ENCODE measurements around the gene ADARB1.

ADARB1 gene

DNA sequence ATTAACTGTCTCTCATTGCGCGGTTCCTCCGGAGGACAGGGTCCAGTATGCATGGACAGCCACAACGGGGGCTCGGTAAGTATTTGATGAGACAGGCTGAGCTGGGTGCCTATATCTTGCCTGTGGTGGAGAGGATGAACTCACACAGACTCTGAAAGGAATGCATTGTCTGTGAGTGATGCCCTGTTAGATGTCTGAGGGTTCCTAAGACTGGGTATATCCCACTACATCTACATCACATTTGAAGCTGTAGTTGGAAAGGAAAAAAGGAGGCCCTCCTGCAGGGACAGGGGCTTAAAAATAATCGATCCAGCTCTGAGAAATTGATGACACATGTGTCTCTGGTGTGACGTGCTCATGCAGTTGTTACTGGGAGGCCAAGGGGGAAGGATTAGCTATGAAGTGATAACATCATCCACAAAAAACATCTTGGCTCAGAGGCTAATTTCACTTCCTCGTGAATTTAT, 1.9 kb downstream of the ADARB1 start:
- no peak for DNase-seq

DNA sequence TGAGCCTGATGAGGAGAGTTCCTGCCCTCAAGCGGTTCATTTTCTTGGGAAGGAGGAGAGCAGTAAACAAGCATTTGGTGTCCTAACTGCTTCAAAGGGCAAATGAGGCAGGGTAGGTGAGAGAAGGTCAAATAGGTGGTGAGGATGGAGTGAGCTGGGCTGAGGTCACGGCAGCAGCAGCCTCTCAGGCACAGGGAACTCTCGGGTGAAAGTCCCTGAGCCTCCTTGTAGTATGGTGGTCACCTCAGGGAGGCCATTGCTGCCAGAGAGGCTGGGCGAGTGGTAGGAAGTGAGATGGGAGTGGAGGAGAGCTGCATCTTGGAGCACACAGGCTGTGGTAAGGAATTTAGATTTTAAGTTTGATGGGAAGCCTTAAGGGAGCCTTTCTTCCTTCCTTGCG, 4.0 kb downstream of the ADARB1 start:
- DNase-seq: no peak

DNA sequence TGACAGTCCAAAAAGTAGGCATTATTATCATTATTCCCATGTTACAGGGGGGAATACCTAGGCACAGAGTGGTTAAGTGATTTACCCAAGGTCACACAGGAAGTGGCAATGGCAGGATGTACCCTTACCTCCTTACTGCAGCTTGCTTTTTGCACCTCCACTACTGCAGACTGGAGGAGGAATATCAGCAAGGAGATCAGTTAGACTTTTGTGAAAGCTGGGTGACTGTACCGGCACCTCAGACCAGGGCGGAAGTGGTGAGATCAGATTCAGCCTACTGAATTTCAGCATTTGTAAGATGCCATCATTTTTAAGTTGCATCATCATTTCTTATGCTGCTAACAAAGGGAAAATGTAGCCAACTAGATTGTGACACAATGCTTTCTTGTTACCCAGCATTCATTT, 4.5 kb downstream of the ADARB1 start:
- DNase-seq: peak; percentile 44 to 82

DNA sequence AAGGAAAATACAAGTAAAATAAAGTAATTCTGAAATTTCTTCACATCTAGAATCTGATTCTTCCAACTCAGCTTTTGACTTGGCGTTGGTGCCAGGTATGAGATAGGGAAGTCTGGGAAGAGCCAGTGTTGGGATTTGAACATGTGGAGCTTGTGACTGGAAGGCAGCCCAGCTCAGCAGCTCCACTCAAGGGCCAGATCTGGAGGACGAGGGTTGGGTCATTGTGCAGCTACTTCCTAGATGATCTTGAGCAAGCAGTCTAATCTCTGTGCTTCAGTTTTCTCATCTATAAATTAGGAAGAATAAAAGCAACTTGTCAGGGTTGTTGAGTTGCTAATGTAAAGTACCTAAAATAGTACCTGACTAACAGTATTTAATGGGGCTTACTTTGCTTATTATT, 5.0 kb downstream of the ADARB1 start:
- no peak for DNase-seq

DNA sequence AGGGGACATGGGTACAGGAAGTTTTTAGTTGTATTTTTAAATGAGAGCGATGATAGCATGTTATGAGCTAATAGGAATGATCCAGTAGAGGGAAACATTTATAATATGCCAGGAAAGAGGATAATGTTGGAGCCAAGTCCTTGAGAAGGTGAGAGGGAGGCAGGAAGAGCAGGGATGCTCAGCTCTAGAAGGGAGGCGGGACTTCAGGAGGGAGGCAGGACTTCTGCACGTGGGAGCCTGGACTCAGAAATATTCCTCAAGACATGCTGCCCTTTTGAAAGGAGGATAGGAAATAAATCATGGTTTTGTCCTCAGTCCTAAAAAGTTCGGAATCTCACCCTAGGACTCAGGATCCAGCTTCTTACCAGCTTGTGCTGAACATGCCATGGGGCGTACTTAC, 5.9 kb downstream of the ADARB1 start:
- DNase-seq: no peak

DNA sequence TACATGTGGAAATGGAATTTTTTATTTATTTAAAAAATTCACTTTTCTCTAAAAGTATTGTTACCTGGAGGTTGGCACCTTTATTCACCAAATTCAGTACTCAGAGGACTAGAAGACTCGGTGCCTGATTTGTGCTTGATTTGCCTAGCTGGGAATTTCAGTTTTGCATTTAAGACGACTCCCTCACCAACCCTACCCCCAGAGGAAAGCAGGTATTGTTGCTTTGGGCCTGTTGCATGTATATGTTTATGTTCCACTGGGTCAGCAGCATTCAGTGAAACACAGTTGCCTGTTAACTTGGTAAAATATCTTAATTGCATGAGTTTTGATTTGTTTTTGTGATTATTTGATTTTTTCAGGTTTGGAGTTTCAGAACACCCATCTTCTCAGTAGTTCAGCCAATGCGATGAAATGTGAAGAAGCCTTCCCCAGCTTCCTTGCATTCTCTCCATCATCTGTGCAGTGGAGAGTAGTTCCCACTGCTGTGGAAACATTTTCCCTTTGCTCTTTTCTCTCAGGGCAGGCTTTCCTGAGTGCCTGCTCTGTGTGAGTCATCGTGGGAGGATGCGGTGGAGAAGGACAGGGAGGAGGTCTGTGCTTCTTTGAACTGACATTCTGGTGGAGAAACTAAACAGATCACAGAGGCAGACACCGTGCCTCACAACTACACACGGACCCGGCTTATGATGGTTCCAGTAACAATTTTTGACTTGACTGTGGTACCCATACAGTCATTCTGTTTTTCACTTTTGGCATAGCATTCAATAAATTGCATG, 6.4 kb downstream of the ADARB1 start:
- DNase-seq: peak in 1 of 2 experiments; percentile 46

DNA sequence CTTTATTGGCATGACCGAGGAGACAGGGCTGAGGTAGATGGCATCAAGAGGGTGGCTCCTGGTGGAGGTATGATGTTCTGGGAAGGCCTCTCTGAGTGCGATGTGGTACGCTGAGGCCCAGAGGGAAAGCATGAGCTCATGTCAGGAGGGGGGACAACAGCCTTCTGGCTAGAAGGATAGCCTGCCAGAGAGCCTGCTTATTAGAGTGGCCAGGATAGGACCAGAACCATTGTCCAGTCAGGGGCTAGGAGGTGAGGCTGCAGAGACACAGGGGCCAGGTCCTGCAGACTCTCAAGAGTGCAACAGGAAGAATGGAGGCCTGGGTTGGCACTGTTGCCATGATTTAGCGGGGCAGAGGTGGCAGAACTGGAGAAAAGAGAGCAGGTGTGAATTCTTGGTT, 7.3 kb downstream of the ADARB1 start:
- DNase-seq: no peak

DNA sequence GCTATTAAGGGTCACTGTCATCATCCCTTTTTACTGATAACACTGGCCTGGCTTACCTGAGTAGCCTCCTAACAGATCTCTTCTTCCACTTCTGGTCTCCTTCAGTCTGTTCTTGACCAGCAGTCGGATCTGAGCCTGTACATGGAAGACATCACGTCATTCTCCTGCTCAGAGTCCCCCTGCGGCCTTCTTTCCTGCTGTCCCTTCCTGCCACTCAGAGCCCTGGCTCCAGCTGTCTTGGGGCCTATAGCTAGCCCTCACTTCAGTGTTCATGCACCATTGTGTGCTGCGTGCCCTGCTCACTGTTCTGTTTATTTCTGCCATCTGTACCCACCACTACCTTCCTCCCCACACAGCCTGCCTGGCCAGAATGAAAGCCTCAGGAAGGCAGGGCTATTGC, 8.4 kb downstream of the ADARB1 start:
- no peak for DNase-seq

DNA sequence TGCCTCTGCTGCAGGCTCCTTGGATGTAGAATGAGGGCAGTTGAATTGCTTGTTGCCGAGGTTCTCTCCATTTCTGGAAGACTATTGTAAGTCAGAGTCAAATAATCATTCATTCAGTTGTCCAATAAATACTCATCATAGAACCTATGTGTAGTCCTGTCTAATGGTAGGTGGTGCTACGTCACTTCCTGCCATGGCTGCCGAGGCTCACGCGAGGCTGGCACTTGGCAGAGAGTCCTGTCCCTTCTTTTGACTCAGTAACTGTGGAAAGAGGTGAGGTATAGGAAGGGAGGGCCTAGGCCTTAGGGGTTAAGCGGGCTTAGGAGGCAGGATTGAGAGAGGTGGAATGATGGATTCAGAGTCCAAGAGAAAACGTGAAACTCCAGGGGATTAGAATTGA, 9.7 kb downstream of the ADARB1 start:
- DNase-seq: no peak

DNA sequence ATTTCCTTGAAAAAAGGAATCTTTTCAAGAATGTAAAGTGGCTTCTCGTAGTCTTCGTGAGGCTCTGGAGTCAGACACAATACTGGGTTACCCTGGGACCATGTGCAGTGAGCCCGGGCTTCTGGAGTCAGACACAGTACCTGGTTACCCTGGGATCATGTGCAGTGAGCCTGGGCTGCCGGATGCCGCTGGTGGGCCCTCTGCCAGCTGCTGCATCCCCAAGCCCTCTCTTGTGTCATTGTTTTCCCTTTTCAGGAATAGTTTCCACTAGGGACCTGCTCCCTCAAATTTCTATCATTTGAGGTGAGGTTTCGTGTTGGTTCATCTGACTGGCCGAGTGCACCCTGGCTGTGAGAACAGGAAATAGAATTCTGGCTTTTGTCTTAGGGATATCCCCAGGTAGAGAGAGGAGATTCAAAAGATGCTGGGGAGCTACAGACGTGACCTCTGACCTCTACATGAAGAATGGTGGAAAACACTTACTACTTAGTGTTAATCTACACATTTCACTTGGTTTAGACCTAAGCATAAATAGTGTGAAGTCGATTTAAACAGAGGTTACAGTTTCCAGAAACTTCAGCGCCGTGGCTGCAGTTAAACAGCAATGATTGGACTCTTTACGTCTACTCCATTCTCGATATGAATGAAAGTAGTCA, 10.6 kb downstream of the ADARB1 start:
- no peak for DNase-seq

DNA sequence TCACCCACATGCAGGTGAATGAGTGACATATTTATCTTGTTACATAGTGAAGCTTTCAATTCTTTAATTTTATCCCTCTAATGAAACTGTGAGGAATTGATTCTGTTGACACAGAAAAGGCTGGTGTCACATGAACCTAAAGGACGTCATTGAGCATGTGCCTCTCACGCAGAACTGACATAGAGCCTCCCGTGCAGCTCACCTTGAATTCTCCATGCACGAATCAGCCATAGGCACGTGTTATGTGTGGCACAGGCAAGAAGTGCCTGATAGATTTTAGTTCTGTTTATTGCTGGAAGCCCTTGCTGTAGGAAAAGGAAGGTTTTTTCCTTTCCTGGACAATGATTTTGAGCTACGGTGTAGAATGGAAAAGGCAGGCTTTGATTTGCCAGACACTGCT, 11.3 kb downstream of the ADARB1 start:
- no peak for DNase-seq

DNA sequence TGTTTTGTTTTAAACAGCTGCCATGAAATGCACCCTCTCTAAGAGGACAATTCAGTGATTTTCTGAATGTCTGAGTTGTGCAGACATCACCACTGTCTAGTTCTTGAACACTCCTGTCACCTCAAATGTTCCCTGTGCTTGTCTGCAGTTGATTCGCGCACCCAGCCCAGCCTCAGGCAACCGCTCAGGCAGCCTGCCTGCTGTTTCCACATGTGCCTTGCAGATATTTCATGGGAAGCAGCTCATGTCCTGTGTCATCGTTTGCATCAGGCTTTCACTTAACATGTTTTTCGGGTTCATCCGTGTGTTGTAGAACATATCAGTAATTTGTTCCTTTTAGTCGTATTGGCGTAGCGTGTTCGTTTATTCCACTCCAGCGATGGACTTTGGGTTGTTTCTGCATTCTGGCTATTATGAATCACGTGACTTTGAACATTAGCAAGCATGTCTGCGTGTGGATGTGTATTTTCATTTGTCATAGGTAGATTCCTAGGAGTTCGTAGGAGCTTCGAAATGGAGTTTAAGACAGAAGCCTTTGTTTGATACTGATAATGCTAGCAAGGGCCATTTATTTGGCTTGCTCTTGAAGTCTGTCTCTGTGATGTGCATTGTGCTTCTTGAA, 12.1 kb downstream of the ADARB1 start:
- DNase-seq: no peak

DNA sequence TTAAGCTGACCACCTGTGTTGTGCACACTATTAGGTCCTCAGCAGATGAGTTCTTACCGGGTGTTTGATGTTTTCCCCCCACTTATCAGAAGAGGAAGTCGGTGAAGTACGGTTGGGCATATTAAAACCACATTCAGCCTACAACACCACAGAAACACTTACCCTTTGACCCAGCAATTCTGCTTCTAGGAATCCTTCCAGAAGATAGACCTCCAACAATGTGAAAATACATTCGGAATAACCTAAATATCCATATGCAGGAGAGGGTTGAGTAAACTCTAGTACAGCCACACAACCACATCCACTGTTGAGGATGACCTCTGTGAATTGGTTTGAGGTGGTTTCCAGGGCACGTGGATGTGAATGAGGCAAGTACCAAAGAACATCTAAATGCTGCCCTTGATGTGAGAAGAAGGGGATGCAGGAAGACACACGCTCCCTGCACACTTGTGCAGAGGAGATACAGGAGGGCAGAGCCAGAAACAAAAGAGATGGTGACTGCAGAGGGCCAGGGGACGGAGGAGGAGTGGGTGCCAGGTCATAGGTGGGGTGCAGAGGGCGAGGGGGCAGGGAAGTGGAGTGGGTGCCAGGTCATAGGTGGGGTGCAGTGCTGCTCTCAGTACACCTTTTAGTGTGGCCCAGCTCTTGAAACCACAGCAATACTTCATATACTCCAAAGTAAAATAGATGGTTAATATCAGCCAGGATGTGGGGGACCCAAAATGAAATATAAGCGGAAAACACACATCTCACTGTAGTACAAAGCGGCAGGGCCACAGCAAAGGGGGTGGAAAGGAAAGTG, 12.8 kb downstream of the ADARB1 start:
- no peak for DNase-seq

DNA sequence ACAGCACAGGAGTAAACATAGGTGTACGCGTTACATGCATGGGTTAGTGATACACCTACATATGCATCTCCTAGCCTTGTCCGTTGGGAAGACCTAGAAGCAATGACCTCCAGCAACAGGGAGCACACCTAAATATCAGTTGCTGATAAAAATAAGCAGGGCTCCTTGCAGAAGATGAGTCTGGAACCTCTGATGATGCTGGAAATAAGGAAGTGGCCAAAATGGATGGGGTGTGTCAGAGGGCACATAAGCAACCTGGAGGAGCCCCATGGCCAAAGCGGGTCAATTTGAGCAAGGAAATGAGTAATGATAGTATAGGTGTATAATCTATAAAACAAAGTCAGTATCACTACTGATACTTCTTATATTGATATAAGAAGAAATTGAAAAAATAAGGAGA, 13.7 kb downstream of the ADARB1 start:
- DNase-seq: no peak

DNA sequence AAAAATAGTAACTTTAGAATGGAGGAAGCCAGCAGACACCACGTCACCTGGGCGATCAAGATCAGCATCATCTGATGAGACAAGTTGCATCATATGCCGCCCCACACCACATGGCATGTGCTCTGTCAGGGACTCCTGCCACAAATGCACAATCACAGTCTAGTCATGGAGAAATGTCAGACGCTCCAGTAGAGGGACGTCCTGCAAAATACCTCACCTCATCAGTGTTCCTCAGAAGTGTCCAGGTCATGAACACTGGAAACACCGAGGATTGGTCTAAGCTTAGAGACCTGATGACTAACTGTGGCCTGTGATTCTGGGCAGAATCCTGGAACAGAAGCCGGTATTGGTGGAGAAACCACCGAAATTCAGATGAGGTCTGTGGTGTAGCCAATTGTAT, 14.3 kb downstream of the ADARB1 start:
- DNase-seq: no peak

DNA sequence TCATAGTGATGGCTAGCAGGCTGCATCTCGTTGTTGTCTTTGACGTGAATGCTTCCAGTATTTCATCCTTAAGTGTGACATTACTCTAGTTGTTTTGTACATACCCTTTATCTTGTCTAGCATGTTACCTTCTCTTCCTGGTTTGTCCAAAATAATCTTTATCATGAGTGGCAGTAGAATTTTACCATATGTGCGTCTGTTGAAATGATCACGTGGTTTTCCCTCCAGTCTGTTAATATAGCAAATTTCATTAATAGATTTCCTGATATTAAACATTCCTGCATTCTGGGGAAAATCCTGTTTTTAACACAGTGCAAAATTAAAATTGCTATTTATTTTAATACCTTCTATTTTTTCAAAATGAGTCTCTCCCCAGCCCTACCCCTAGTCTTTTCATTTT, 15.6 kb downstream of the ADARB1 start:
- DNase-seq: no peak

DNA sequence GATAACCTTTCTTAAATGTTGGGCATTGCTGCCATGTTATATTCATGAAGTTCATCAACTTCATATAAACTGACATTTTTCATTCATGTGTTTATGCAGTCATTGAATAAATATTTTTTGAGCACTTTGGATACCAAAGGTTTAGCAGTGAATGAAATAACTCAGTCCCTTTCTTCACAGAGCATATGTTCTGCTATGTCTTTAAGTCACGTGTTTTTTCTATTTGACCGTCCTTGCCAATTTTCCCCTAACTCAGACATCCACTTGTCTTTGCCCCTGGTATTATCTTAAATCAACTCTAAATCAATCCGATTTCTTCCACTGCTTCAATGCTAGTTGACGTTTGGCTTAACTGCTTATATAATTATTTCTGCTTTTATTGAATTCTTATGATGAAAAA, 16.6 kb downstream of the ADARB1 start:
- DNase-seq: no peak

DNA sequence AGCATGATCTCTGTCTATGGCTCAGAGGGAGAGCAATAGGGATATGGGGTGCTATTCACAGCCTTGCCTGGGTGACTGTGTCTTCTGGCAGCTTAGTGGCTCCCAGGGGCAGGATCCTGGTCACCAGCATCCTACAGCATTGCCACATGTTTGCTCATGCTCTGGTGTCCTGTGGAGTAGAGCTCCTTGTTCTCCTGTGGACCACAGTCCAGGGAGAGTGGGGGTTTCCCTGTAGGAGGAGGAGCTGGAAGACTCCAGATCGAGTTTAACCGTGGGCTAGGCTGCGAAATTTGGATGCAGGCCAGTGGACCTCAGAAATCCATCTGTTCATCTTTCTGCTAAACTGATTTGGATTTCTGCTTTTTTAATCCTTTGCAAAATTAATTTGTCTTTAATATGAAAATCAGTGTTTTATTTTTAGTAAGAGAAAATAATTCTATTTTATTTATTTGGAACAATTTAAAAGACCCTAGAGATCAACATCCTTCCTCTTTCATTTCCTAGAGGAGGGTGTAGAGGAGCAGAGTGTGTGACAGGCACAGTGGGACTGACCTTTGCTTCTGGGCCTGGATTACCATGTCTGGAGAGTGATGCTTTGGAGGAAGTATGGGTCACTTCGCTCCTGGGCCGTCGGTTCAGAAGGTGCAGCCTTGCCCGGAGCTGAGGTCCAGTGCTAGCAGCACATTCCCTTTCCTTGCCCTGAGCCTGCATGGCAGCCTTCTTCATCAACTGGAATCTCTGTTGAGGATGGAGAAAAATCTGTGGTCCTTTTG, 17.4 kb downstream of the ADARB1 start:
- DNase-seq: no peak

DNA sequence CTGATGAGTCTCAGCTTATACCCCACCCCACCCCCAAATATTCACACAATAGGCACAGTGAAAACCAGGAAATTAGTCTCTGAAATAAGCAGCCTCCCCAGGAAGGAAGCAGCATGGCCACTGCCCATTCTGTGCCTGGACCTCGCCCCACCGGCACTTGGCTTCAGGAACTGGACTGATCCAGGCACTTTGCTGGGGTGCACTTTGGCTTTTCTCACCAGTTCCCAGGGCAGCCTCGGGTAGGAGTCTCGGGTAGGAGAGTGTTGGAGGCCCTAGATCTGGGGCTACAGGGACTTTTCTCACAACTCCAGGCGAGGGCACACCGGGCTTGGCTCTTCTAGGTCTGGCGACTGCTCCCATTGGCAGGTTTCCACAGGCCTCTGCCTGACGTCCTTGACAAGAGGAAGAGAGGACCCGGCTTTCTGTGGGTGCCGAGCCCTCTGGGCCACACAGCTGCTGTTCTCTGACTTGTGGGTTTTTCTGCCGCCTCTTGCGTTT, 18.7 kb downstream of the ADARB1 start:
- no peak for DNase-seq

DNA sequence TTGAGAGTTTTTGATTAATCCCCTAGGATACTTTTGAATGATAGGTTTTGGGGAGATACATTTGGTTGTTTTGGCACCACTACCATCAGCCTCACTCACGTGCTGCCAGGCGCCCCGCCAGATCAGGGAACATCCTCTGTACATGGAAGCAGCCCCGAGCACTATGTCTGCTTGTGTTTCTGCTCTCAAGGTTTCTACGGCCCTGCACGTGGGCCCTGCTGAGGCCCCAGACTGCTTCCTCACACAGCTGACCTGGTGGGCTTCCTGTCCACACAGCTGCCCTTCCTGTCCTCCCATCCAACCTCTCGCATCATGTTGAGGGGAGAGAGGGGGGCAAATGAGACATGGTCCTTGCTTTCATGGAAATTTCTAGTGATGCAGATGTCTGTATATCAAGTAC, 20.0 kb downstream of the ADARB1 start:
- no peak for DNase-seq

DNA sequence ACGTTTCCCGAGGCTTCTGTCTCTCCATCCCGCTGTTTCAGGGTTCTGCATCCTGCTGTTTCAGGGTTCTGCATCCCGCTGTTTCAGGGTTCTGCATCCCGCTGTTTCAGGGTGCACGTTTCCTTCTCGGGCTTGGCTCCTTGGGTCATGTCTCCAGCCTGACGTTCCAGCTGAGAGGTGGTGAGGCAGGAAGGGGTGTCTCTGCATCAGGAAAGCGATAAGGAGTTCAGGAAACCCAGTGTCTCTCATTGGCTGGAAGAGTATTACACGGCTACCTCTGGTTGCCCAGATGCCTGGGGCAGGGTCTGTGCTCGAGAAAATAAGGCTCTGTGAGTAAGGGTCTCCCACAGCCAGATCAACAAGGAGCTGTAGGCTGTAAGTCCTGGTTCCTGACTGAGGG, 21.1 kb downstream of the ADARB1 start:
- no peak for DNase-seq

DNA sequence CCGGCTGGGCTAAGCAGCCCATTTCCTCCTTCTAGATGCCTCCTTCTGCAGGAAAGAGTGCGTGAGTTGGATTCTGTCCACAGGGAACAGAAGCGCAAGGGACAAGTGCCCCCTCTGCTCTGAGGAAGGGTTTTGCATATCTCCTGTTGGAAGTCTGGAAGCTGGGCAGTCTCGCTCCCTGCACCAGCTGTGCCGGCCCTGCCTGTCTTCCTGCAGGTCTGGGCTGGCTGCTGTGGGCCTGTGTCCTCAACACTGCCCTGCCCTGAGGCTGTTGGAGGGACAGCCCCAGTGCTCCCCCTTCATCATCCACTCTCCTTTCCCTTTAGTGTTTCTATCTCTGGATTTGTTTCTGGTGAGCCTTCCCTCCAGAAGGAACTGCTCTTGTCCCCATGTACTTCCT, 21.8 kb downstream of the ADARB1 start:
- no peak for DNase-seq
